Esophagus muscularis mucosa (tissue), 4 donors: Measurements from ENCODE around the gene SPRR1B. TPM values are rescaled to one million over a fixed set of nuclear protein-coding genes. Genes with fewer than 3 reads are reported as not detected.
"Not testable (repeated sequence)": the region's sequence is repeated elsewhere in the genome, so short reads cannot be mapped to it uniquely, and the experiment has no call there.

ENCODE experiments used
- DNase-seq: peaks from one replicate; pipeline ENCODE4 v3.0.0-alpha.2; 2017; ENCODE audit errors: extremely low spot score
- H3K27ac ChIP-seq, 4 donors: fragments of 200-600 bp; sonication (generic); replicated peaks in 1 of 4; 1 replicate in 3 of 4; 2 replicates in 1 of 4; pipeline ENCODE4 v1.5.1; 2016 to 2019; ENCODE audit warnings: mild to moderate bottlenecking in 1 of 4
- H3K27me3 ChIP-seq, 4 donors: fragments of 200-600 bp; sonication (generic); one replicate each; pipeline versions ENCODE4 v1.5.1 to v1.6.0; 2016 to 2019
- H3K36me3 ChIP-seq, 4 donors: fragments of 200-600 bp; sonication (generic); one replicate each; pipeline ENCODE4 v1.5.1; 2016 to 2019
- H3K4me1 ChIP-seq, 4 donors: fragments of 200-600 bp; sonication (generic); one replicate each; pipeline ENCODE4 v1.5.1; 2016 to 2019
- H3K4me3 ChIP-seq, 4 donors: fragments of 200-600 bp; sonication (generic); 1 replicate in 2 of 4; 2 replicates in 2 of 4; pipeline ENCODE4 v1.5.1; 2016 to 2019; ENCODE audit warnings: mild to moderate bottlenecking in 4 of 4, moderate library complexity in 1 of 4
- H3K9me3 ChIP-seq, 4 donors: fragments of 200-600 bp; sonication (generic); 1 replicate in 3 of 4; 2 replicates in 1 of 4; pipeline ENCODE4 v1.5.1; 2016 to 2019
- EP300 ChIP-seq: sonication (generic); formaldehyde crosslinking; IDR thresholded peaks from one replicate; pipeline ENCODE4 v1.6.1; 2017; ENCODE audit warnings: antibody characterized with exemption
- POLR2A ChIP-seq: fragments of 450-650 bp; IDR thresholded peaks from one replicate; pipeline ENCODE4 v1.6.1; 2017; ENCODE audit warnings: antibody characterized with exemption, moderate library complexity, mild to moderate bottlenecking, low read depth
- POLR2AphosphoS5 ChIP-seq, 2 donors: sonication (generic); formaldehyde crosslinking; IDR thresholded peaks; one replicate each; pipeline ENCODE4 v1.6.1; 2017; ENCODE audit warnings: antibody characterized with exemption in 2 of 2
- WGBS: methylation state at CpG from one replicate; pipeline ENCODE4 v1.1.5; 2018; 5-methylcytosine and 5-hydroxymethylcytosine counted together
- intact Hi-C: fragments of 100-400 bp; cut with DNase I; formaldehyde crosslinking; loops from one replicate; pipeline ENCODE4 v1.15.1; 2023
- total RNA-seq, 4 donors: library from RNA; depleted of rRNA; stranded (reverse); fragments of >200 nt; gene quantifications; one replicate each; pipeline versions ENCODE4 v1.1.0 to v1.2.1, GENCODE V29; 2016
- TF ChIP-seq, protein P1 (sequence below), 3 experiments: fragments of 200-600 bp in 2 of 3; fragments of 450-650 bp in 1 of 3; sonication (generic) in 2 of 3; IDR thresholded peaks; one replicate each; pipeline ENCODE4 v1.5.1; 2017 to 2019; ENCODE audit warnings: antibody characterized with exemption in 3 of 3, mild to moderate bottlenecking in 2 of 3, moderate library complexity in 1 of 3

SPRR1B gene
- total RNA-seq, 4 donors from 2014 or later = not detected

DNA sequence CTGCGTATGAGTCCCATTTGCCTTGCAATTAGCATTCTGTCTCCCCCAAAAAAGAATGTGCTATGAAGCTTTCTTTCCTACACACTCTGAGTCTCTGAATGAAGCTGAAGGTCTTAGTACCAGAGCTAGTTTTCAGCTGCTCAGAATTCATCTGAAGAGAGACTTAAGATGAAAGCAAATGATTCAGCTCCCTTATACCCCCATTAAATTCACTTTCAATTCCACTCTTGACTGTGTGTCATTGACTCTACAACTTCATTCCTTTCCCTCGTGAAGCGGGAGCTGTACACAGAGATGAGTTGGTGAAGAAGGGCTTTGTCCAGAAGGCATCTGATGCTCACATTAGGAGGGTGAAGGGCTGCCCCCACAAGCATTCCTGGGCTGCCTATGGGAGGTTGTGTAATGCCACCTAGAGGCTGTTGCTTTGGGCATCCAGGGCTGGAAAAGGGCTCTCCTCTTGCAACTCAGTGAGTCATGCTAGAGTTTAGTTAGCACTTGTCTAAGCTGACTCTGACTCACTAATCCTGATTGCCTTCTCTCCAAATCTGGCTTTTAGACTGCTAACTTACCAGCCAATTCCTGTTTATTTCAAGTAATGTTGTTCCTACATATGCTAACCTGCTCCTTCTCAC lies 1.8 kb downstream of the SPRR1B start:
- no peaks in the 10 kb centered on the region for H3K27me3 ChIP-seq
- H3K9me3 ChIP-seq = no peaks in the 10 kb centered on the region
- H3K4me3 ChIP-seq = no peak overlapping the region
- TF ChIP-seq POLR2A (no peak), POLR2AphosphoS5 (IDR thresholded peaks at IDR 0.05) (no peak), EP300 (no peak)
- TF ChIP-seq, protein P1, sequence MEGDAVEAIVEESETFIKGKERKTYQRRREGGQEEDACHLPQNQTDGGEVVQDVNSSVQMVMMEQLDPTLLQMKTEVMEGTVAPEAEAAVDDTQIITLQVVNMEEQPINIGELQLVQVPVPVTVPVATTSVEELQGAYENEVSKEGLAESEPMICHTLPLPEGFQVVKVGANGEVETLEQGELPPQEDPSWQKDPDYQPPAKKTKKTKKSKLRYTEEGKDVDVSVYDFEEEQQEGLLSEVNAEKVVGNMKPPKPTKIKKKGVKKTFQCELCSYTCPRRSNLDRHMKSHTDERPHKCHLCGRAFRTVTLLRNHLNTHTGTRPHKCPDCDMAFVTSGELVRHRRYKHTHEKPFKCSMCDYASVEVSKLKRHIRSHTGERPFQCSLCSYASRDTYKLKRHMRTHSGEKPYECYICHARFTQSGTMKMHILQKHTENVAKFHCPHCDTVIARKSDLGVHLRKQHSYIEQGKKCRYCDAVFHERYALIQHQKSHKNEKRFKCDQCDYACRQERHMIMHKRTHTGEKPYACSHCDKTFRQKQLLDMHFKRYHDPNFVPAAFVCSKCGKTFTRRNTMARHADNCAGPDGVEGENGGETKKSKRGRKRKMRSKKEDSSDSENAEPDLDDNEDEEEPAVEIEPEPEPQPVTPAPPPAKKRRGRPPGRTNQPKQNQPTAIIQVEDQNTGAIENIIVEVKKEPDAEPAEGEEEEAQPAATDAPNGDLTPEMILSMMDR (IDR thresholded peaks at IDR 0.05) = no peak
- no peaks in the 10 kb centered on the region for H3K36me3 ChIP-seq
- WGBS = 45% methylated on average over 3 of the region's 3 CpGs
- no peak overlapping the region for H3K27ac ChIP-seq
- no peaks in the 10 kb centered on the region for H3K4me1 ChIP-seq
- DNase-seq = no peak
- intact Hi-C loops = no loop called here

DNA sequence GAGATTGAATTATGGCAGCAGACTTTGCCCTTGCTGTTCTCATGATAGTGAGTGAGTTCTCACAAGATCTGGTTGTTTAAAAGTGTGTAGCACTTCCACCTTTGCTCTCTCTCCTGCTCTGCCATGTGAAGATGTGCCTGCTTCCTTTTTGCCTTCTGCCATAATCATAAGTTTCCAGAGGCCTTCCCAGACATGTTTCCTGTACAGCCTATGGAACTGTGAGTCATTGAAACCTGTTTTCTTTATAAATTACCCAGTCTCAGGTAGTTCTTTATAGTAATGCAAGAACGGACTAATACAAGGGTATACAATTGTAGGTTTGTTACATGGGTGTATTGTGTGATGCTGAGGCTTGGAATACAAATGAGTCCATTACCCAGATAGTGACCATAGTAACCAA lies 4.2 kb downstream of the SPRR1B start:
- intact Hi-C loops = no loop called here
- Histone ChIP-seq H3K9me3 (no peaks in the 10 kb centered on the region), H3K4me1 (no peaks in the 10 kb centered on the region), H3K36me3 (no peaks in the 10 kb centered on the region), H3K4me3 (no peak overlapping the region), H3K27me3 (no peaks in the 10 kb centered on the region), H3K27ac (no peak overlapping the region)
- WGBS = 94% methylated on average over 1 of the region's 1 CpG
- TF ChIP-seq POLR2A (no peak), POLR2AphosphoS5 (IDR thresholded peaks at IDR 0.05) (no peak), EP300 (no peak)
- TF ChIP-seq, protein P1 (IDR thresholded peaks at IDR 0.05) = no peak
- DNase-seq = no peak

DNA sequence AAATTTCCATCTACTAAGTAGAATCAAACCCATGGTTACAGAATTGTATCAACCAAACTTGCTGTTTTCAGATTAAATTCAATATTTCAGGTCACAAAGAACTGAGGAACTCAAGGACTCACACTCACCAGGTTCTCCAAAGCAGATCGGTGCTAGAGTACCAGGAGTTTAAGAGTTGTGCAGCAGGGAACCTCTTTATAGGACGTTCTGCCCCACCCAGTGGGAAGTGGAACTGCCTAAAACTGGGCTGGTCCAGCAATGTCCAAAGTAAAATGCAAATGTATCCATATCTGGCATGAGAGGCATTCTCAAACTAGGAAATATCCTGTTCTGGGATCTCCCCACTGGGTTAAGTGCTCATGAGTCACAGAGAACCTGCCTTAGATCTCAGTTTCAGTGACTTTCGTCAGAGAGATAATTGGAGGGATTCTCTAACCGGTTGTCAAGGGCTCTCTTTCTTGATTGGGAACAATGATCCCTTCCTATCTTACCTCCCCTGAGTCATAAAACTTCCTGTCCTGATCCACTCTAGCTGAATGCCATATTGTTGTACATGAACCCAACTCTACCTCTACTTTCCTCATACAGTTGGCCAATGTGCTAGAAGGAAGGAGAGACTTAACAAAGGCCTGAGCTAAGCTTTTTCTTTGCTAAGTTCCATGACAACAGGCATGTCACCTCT lies 10.1 kb downstream of the SPRR1B start, which contains the start of gene SPRR2D:
Gene SPRR2D (minus strand): TSS at position 171 of the 682 bp plus-strand sequence. CDS start 774 bp downstream, outside the sequence.
- Histone ChIP-seq H3K27ac (no peak within 1 kb of the TSS), H3K4me3 (no peak within 1 kb of the TSS), H3K27me3 (peaks cover 0 to 6% (median 0%) of the 10 kb centered on the region in 4 donors), H3K4me1 (no peaks in the 10 kb centered on the region), H3K36me3 (no peaks in the 10 kb centered on the region), H3K9me3 (no peaks in the 10 kb centered on the region)
- DNase-seq = no peak
- WGBS = 61% methylated on average over 4 of the region's 4 CpGs
- intact Hi-C loops = no loop called here
- no peak for TF ChIP-seq EP300
- no peak for TF ChIP-seq POLR2A

DNA sequence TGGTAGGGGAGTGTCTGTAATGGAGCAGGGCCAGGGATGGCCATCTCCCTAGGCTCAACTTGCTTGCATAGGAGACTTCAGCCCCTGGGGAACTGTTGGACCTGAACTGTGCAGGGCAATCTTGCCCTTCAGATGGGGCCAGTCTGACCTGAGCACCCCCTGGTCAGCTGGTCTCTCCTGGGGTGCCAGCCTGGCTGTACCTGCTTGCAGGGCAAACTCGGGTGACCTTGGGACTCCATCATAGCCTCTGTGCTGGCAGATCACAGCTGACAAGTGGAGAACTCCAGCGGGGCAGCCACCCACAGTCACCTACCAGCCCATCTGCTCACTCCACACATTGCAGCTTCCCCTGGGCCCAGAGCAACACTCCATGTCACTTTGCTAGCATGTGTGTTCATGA lies 18.2 kb downstream of the SPRR1B start:
- no peaks in the 10 kb centered on the region for H3K4me1 ChIP-seq
- H3K9me3 ChIP-seq = peaks cover 0 to 8% (median 3%) of the 10 kb centered on the region in 4 donors
- H3K27ac ChIP-seq = no peak overlapping the region
- TF ChIP-seq EP300 (no peak), POLR2A (no peak), POLR2AphosphoS5 (IDR thresholded peaks at IDR 0.05) (no peak)
- TF ChIP-seq, protein P1 (IDR thresholded peaks at IDR 0.05) = no peak
- WGBS = 50% methylated on average over 1 of the region's 2 CpGs
- H3K36me3 ChIP-seq = no peaks in the 10 kb centered on the region
- intact Hi-C loops = no loop called here
- no peaks in the 10 kb centered on the region for H3K27me3 ChIP-seq
- no peak overlapping the region for H3K4me3 ChIP-seq
- DNase-seq = no peak

DNA sequence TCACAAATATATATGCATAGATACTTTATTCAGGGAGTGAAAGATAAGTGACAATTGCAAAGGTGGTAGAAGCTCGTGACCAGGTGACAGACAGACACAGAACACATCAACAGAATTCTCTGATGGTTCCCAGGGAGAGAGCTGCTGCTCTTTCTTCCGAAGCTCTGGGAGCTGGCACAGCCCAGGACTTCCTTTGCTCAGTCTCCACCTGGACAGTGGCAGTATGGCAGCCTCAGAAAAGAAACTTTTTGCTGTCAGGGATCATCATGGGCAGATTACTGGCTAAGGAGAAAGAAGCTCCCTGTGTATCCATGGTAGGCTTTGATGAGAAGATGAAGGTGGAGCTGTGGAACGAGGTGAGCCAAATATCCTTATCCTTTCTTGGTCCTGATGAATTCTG lies 25.1 kb downstream of the SPRR1B start:
- DNase-seq, H3K27me3 ChIP-seq, H3K36me3 ChIP-seq, intact Hi-C loops, H3K4me1 ChIP-seq, H3K4me3 ChIP-seq, H3K9me3 ChIP-seq, H3K27ac ChIP-seq: not testable (repeated sequence)
- WGBS = 69% methylated on average over 3 of the region's 3 CpGs
